Bronchial smooth muscle cell (primary cell): ENCODE data around the gene SLC25A21. TPM values are rescaled to one million over a fixed set of nuclear protein-coding genes. Genes with fewer than 3 reads are reported as not detected.

Experiments
- total RNA-seq: library from RNA; depleted of rRNA; stranded (reverse); fragments of >200 nt; gene quantifications from 2 replicates; pipeline ENCODE4 v1.2.1, GENCODE V29; 2014

The SLC25A21 gene
- 0.17 and 0.63 TPM in 2 replicates for total RNA-seq

DNA sequence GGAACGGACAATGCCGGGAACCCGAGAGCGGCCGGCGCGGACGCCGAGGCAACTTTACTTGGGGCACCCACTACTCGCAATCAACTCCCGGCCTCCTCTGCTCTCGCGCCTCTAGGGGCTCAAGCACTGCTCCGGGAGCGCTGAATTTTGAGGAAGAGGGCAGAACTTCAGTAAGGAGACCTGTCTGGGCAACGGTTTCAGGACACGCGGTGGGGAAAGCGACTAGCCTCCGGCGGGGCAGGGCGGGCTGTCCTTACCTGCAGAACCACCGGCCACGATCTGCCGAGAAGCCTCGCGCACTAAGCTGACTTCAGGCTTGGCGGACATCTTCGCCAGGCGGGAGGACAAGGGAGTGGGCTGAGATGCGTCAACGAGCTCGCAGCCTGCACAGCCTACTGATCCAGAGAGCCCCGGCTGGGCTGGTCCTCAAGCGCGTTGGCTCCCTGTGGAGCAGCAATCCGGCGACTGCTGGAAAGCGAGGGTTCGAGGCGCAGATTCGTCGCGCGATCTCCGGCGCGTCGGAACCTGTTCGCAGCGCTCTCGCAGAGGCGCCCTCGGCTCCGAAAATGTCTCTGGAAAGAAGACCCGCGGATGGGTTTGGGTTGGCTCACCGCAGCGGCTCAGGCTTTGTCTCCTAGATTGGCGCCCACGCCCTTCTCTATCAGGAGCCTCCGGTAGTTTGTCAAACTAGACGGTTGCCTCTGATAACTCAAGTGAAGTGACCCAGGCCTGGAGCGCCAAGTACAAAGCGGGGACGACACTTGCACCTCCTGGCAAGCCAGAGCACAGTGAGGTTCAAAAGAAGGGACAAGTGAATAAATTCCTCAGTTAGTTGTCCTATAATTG is at the start of gene SLC25A21:
Gene SLC25A21, minus strand, starts transcription at position 583 of the 846 bp plus-strand sequence.

GRCh38 chr14:37197421-37198272 is 25.2 kb upstream of the SLC25A21 start, which contains the start of gene MIPOL1:
Gene MIPOL1, plus strand, starts transcription at chr14:37197937. Its CDS starts 49,952 bp downstream, at chr14:37247889.

DNA sequence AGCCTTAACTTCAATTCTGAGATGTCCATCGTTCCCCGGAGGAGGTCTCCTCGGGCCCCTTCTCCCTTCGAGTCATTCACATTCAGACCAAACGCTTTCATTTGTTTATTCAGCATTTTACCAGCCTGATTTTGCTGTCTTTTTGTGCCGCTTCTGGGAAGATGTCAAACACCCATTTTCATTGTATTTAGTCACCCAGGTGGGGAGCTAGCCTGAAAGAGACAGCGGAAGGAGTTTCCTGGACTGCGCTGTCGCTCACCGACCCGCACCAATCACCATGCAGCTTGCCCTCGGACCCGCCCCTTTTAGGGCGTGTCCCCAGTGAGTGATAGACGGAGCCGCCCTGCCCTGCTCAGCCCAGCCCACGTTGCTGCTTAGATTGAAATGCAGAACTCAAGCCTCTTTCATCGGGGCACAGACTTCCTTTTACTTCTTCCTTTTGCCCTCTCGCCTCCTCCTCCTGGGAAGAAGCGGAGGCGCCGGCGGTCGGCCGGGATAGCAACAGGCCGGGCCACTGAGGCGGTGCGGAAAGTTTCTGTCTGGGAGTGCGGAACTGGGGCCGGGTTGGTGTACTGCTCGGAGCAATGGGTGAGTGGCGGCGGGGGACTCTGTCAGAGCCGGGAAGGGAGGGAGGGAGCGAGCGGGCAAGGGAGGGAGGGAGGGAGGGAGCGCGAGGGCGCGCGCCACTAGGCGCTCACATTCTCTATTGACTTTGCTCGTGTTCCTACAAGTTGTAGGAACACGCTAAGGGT is 510.7 kb downstream of the SLC25A21 start, which contains the start of gene PAX9:
Gene PAX9, plus strand, starts transcription at position 355 of the 752 bp plus-strand sequence. Its CDS starts 230 bp downstream, at position 585.

Other genes starting within 250 kb of the SLC25A21 start
- gene MIPOL1, start 25.3 kb upstream of the SLC25A21 start, total RNA-seq: 9.1 and 10.2 TPM in 2 replicates